K562 (cell line): ENCODE data around the gene KASH5. TPM values are rescaled to one million over a fixed set of nuclear protein-coding genes. Genes with fewer than 3 reads are reported as not detected.
A peak's percentile ranks its signal among the peaks of the same experiment; 100 is the strongest.

Source experiments
- CHD7 ChIP-seq: fragments of 200-600 bp; sonication (generic); IDR thresholded peaks from one replicate; pipeline ENCODE4 v1.6.1; 2012; ENCODE audit warnings: mild to moderate bottlenecking, low read depth, low read length, inconsistent platforms
- EGR1 ChIP-seq: fragments of 450-650 bp; conservative IDR thresholded peaks from 2 replicates; pipeline ENCODE4 v1.6.1; 2017; ENCODE audit warnings: mild to moderate bottlenecking
- ELF2 ChIP-seq: fragments of 250-450 bp; sonication (Bioruptor Pico); IDR thresholded peaks from 2 replicates; pipeline ENCODE4 v1.5.0; 2021; ENCODE audit warnings: mild to moderate bottlenecking
- GATA2 ChIP-seq: sonication (generic); formaldehyde crosslinking; IDR thresholded peaks from 2 replicates; pipeline ENCODE4 v1.4.0; 2020; ENCODE audit warnings: mild to moderate bottlenecking, missing genetic modification reagents
- GTF2F1 ChIP-seq: IDR thresholded peaks from 2 replicates; pipeline ENCODE4 v1.6.1; 2011; ENCODE audit warnings: low read depth, low read length, improper control_type of control experiment
- GTF3C2 ChIP-seq: IDR thresholded peaks from 3 replicates; pipeline ENCODE4 v1.6.1; 2011; ENCODE audit warnings: borderline replicate concordance, mild to moderate bottlenecking, moderate library complexity; ENCODE audit not compliant: insufficient read length; ENCODE audit errors: extremely low read depth
- MTF1 ChIP-seq: fragments of 250-450 bp; sonication (Bioruptor Pico); IDR thresholded peaks from 2 replicates; pipeline ENCODE4 v1.9.0; 2021; ENCODE audit warnings: moderate library complexity, mild to moderate bottlenecking, inconsistent platforms, borderline replicate concordance
- SAFB ChIP-seq: fragments of 200-400 bp; formaldehyde crosslinking; IDR thresholded peaks from 2 replicates; pipeline ENCODE4 v1.6.1; 2017; ENCODE audit warnings: low read depth, low read length, borderline replicate concordance
- SMARCC2 ChIP-seq: fragments of 450-650 bp; IDR thresholded peaks from 2 replicates; pipeline ENCODE4 v1.6.1; 2017; ENCODE audit warnings: antibody characterized with exemption, moderate library complexity, mild to moderate bottlenecking, low read depth
- ZNF740 ChIP-seq, 3 experiments: fragments of 200-800 bp in 1 of 3; sonication (Bioruptor generic) in 1 of 3; sonication (generic) in 1 of 3; formaldehyde crosslinking in 1 of 3; IDR thresholded peaks; 2 replicates each; pipeline versions ENCODE4 v1.6.1 to v1.8.0; 2016 to 2022; ENCODE audit warnings: mild to moderate bottlenecking in 2 of 3, missing compliant biosample characterization in 2 of 3, missing genetic modification characterization in 2 of 3, missing genetic modification reagents in 1 of 3
- polyA plus RNA-seq, 8 experiments: library from polyadenylated mRNA; depleted of rRNA in 4 of 8; stranded (reverse) in 5 of 8; unstranded in 3 of 8; fragments of >200 nt; fragmentation: Nextera tagmentation in 2 of 8; fragmentation: Illumina TruSeq in 1 of 8; extraction: Ambion mirVana in 2 of 8; extraction: Trizol in 1 of 8; gene quantifications; 2 replicates each; pipeline versions ENCODE4 v1.2.1 to v1.2.3, GENCODE V29; 2011 to 2014; ENCODE audit warnings: inconsistent platforms in 1 of 8, missing spikeins in 1 of 8
- total RNA-seq, 7 experiments: library from RNA; depleted of rRNA in 6 of 7; stranded (reverse); fragments of >200 nt in 6 of 7; fragmentation: Illumina TruSeq in 2 of 7; extraction: Trizol in 2 of 7; gene quantifications; 2 replicates each; pipeline versions ENCODE4 v1.2.1 to v1.2.3, GENCODE V29; 2011 to 2021; ENCODE audit warnings: low replicate concordance in 1 of 7

The KASH5 gene
- total and polyA plus RNA-seq, 9 of the 15 experiments (the other 6 are each of a cell fraction or from before 2014, with no cell fraction given): 0.07 to 0.84 (median 0.34) TPM; not detected in 1

- no peak for TF ChIP-seq CHD7
- no peak for TF ChIP-seq SMARCC2
- no peak for TF ChIP-seq GATA2 (CRISPR knock-in tag)
- TF ChIP-seq MTF1 (CRISPR knock-in tag): no peak
- no peak for TF ChIP-seq GTF3C2
- peak; percentile 69 for TF ChIP-seq EGR1
- TF ChIP-seq ELF2 (CRISPR knock-in tag): no peak
- TF ChIP-seq SAFB: peak; percentile 47; the same call in 1 of the 2 replicates
- TF ChIP-seq GTF2F1: no peak
- 0 out of 2 replicates have a peak, but pooled peaks have one; percentile 61 for TF ChIP-seq ZNF740 (CRISPR knock-in tag; IDR thresholded peaks at IDR 0.05)
- peak in 1 of 2 experiments; percentile 44; a peak in 2 of 4 replicates for TF ChIP-seq ZNF740 (tag; IDR thresholded peaks at IDR 0.05)
Measured at GRCh38 chr19:49431330-49431749, 43.3 kb downstream of the KASH5 start (continued).
